Tracheal epithelial cell (primary cell): ENCODE data around the gene KIF21B. TPM values are rescaled to one million over a fixed set of nuclear protein-coding genes. Genes with fewer than 3 reads are reported as not detected.

ENCODE experiments used
- total RNA-seq: library from RNA; depleted of rRNA; stranded (reverse); fragments of >200 nt; gene quantifications from 2 replicates; pipeline ENCODE4 v1.2.1, GENCODE V29; 2014

Gene KIF21B, protein sequence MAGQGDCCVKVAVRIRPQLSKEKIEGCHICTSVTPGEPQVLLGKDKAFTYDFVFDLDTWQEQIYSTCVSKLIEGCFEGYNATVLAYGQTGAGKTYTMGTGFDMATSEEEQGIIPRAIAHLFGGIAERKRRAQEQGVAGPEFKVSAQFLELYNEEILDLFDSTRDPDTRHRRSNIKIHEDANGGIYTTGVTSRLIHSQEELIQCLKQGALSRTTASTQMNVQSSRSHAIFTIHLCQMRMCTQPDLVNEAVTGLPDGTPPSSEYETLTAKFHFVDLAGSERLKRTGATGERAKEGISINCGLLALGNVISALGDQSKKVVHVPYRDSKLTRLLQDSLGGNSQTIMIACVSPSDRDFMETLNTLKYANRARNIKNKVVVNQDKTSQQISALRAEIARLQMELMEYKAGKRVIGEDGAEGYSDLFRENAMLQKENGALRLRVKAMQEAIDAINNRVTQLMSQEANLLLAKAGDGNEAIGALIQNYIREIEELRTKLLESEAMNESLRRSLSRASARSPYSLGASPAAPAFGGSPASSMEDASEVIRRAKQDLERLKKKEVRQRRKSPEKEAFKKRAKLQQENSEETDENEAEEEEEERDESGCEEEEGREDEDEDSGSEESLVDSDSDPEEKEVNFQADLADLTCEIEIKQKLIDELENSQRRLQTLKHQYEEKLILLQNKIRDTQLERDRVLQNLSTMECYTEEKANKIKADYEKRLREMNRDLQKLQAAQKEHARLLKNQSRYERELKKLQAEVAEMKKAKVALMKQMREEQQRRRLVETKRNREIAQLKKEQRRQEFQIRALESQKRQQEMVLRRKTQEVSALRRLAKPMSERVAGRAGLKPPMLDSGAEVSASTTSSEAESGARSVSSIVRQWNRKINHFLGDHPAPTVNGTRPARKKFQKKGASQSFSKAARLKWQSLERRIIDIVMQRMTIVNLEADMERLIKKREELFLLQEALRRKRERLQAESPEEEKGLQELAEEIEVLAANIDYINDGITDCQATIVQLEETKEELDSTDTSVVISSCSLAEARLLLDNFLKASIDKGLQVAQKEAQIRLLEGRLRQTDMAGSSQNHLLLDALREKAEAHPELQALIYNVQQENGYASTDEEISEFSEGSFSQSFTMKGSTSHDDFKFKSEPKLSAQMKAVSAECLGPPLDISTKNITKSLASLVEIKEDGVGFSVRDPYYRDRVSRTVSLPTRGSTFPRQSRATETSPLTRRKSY (N-terminal part only)
- 2.2 and 4.0 TPM in 2 replicates for total RNA-seq

DNA sequence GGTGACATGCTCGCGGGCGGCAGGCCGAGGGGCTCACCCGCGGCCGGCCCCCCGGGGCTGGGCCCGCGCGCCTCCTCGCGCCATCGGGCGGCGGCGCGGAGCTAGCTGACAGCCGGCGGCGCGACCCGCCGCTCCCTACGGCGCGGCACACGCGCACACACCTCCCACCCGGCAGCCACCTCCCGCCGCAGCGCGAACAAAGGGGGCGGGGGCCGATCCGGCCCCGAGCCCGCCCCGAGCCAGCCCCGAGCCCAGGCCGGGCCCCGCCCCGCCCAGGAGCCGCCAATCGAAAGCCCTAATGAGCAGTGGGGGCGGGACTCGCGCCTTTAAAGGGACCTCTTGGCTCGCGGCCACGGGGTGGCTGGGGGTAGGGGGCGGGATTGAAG, at the start of gene KIF21B:
TSS of gene KIF21B (minus strand) at position 198 of the 386 bp plus-strand sequence. CDS start 331 bp downstream, outside the sequence.

Other genes with a start within 250 kb of the KIF21B start
- not detected in 2 replicates for gene GPR25, start 150.7 kb downstream of the KIF21B start, total RNA-seq
- 38.4 and 55.7 TPM in 2 replicates for gene INAVA, start 128.8 kb downstream of the KIF21B start, total RNA-seq
- not detected in 2 replicates for gene CACNA1S, start 88.7 kb upstream of the KIF21B start, total RNA-seq
- gene ASCL5, start 103.5 kb upstream of the KIF21B start, total RNA-seq = 0.21 TPM in 1 of 2 replicates, not detected in the other
- 70.3 and 97.8 TPM in 2 replicates for gene TMEM9, start 130.8 kb upstream of the KIF21B start, total RNA-seq
- gene IGFN1, start 167.1 kb upstream of the KIF21B start, total RNA-seq = 0.48 TPM in 1 of 2 replicates, not detected in the other